Left ventricle myocardium inferior (tissue), 1 donor: Measurements from ENCODE around the gene SUGCT. TPM values are rescaled to one million over a fixed set of nuclear protein-coding genes. Genes with fewer than 3 reads are reported as not detected.
"Not testable (repeated sequence)": the region's sequence is repeated elsewhere in the genome, so short reads cannot be mapped to it uniquely, and the experiment has no call there.

Source experiments
- DNase-seq: peaks from one replicate; pipeline ENCODE4 v3.0.0-alpha.2; 2020
- H3K27ac ChIP-seq: fragments of 200-600 bp; replicated peaks from 2 replicates; pipeline ENCODE4 v1.8.0; 2021
- H3K27me3 ChIP-seq: fragments of 200-600 bp; 2 replicates; pipeline ENCODE4 v1.8.0; 2021; ENCODE audit warnings: low read depth
- H3K36me3 ChIP-seq: fragments of 200-600 bp; 2 replicates; pipeline ENCODE4 v1.8.0; 2021
- H3K4me1 ChIP-seq: fragments of 200-600 bp; 2 replicates; pipeline ENCODE4 v1.8.0; 2021
- H3K4me3 ChIP-seq: fragments of 200-600 bp; 2 replicates; pipeline ENCODE4 v1.8.0; 2021; ENCODE audit warnings: mild to moderate bottlenecking, moderate library complexity
- H3K9me3 ChIP-seq: fragments of 200-600 bp; replicated peaks from 2 replicates; pipeline ENCODE4 v1.8.0; 2021
- intact Hi-C: fragments of 100-400 bp; cut with micrococcal nuclease; formaldehyde crosslinking; loops from one replicate; pipeline ENCODE4 v1.11.0; 2022
- total RNA-seq: library from RNA; stranded (reverse); fragmentation: NEBNext Ultra II Directional; extraction: Animal tissue kit (Norgen Biotek cat#: 25700); gene quantifications from one replicate; pipeline ENCODE4 v1.2.1, GENCODE V29; 2021
- TF ChIP-seq, protein P1 (sequence below): fragments of 200-600 bp; IDR thresholded peaks from 2 replicates; pipeline ENCODE4 v1.8.0; 2021; ENCODE audit warnings: antibody characterized with exemption, mild to moderate bottlenecking, borderline replicate concordance
- donor health status: DM: no; HTN: yes; CAD: no; lungs with severe emphysema.

The SUGCT gene
- total RNA-seq, 1 donor from 2014 or later: 5.0 TPM

DNA sequence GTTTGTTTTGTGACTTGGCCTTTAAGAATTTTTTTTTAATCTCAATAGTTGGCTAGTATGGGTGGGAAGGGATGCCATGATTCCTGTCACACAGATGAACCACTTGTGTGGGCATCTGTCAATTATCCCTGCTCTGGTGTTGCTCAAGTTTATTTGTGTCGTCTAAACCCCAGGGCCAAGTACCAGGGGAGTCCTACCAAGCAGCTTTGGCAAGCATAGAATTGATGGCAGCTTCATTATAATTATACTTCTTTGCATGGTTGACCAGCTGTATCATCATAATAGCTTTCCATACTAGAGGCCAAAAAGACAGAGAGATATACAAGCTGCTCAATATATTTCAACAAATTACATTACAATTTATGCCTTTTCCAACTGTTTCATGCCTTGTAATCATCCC lies 30.4 kb downstream of the SUGCT start:
- TF ChIP-seq, protein P1, sequence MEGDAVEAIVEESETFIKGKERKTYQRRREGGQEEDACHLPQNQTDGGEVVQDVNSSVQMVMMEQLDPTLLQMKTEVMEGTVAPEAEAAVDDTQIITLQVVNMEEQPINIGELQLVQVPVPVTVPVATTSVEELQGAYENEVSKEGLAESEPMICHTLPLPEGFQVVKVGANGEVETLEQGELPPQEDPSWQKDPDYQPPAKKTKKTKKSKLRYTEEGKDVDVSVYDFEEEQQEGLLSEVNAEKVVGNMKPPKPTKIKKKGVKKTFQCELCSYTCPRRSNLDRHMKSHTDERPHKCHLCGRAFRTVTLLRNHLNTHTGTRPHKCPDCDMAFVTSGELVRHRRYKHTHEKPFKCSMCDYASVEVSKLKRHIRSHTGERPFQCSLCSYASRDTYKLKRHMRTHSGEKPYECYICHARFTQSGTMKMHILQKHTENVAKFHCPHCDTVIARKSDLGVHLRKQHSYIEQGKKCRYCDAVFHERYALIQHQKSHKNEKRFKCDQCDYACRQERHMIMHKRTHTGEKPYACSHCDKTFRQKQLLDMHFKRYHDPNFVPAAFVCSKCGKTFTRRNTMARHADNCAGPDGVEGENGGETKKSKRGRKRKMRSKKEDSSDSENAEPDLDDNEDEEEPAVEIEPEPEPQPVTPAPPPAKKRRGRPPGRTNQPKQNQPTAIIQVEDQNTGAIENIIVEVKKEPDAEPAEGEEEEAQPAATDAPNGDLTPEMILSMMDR: no peak
- no peak overlapping the region for H3K27ac ChIP-seq
- H3K4me1 ChIP-seq: no peaks in the 10 kb centered on the region
- H3K27me3 ChIP-seq: no peaks in the 10 kb centered on the region
- no peak for DNase-seq
- intact Hi-C loops: no loop called here
- no peaks in the 10 kb centered on the region for H3K9me3 ChIP-seq
- H3K36me3 ChIP-seq: no peaks in the 10 kb centered on the region
- no peak overlapping the region for H3K4me3 ChIP-seq

DNA sequence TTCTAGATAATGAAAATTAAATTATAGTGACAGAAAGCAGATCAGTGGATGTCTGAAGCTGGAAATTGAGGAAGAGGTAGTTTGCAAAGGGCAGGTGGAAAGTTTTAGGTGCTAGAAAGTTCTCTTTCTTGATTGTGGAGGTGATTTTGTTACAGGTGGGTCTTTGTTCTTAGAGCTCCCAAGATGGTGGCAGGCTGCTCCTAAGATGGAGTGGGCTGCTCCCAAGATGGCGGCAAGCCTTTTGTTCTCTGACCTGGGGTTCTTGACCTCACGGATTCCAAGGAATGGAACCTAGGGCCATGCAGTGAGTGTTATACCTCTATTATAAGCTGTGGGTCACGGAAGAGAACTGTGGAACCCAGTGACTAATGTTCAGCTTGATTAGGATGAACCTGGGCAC lies 32.5 kb downstream of the SUGCT start:
- H3K27me3 ChIP-seq: no peaks in the 10 kb centered on the region
- no peak for DNase-seq
- no peak overlapping the region for H3K27ac ChIP-seq
- H3K9me3 ChIP-seq: no peaks in the 10 kb centered on the region
- no peak overlapping the region for H3K4me3 ChIP-seq
- TF ChIP-seq, protein P1: no peak
- no peaks in the 10 kb centered on the region for H3K4me1 ChIP-seq
- no peaks in the 10 kb centered on the region for H3K36me3 ChIP-seq
- intact Hi-C loops: no loop called here

DNA sequence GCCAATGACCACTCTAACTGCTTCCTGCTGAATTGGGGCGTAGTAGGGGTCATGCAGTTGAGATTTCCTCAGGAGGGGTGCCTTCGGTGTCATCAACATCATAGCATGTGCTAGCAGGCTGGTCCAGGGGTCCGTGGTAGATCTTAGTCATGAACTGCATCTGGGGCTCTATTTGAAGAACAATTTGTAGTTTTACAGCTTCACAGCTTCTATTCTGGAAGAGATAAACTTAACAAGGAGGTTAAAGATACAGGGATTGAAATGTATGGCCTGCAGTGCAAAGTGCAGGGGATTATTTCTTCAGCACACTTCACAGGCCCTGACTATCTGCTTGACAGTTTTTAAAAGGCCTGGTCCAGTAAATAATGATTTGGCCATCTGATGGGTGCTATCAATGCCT lies 33.5 kb downstream of the SUGCT start:
- H3K4me3 ChIP-seq, DNase-seq, H3K9me3 ChIP-seq, H3K27me3 ChIP-seq, intact Hi-C loops, H3K36me3 ChIP-seq, H3K4me1 ChIP-seq, H3K27ac ChIP-seq: not testable (repeated sequence)

- DNase-seq, H3K36me3 ChIP-seq, H3K9me3 ChIP-seq, H3K4me3 ChIP-seq, H3K4me1 ChIP-seq, H3K27me3 ChIP-seq, H3K27ac ChIP-seq, intact Hi-C loops: not testable (repeated sequence)
These were observed 38.3 kb downstream of the SUGCT start for GRCh38 chr7:40173121-40173520.

DNA sequence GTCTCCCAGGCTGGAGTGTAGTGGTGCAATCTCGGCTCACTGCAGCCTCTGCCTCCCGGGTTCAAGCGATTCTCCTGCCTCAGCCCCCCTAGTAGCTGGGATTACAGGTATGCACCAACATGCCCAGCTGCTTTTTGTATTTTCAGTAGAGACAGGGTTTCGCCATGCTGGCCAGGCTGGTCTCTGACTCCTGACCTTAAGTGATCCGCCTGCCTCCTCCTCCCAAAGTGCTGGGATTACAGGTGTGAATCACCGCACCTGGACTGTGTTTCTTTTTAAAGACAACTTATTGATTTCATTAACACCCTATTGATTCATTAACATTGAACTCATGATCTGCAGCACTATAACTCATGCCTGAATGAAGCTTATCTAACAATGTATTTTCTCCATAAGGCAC lies 40.5 kb downstream of the SUGCT start:
- H3K4me1 ChIP-seq, H3K9me3 ChIP-seq, intact Hi-C loops, H3K4me3 ChIP-seq, DNase-seq, H3K27me3 ChIP-seq, H3K27ac ChIP-seq, H3K36me3 ChIP-seq: not testable (repeated sequence)

- no peaks in the 10 kb centered on the region for H3K9me3 ChIP-seq
- no peak for DNase-seq
- no peaks in the 10 kb centered on the region for H3K4me1 ChIP-seq
- intact Hi-C loops: no loop called here
- no peaks in the 10 kb centered on the region for H3K27me3 ChIP-seq
- H3K27ac ChIP-seq: no peak overlapping the region
- H3K4me3 ChIP-seq: no peak overlapping the region
- TF ChIP-seq, protein P1: no peak
- H3K36me3 ChIP-seq: no peaks in the 10 kb centered on the region
These were observed 41.1 kb downstream of the SUGCT start for GRCh38 chr7:40175725-40176510.

DNA sequence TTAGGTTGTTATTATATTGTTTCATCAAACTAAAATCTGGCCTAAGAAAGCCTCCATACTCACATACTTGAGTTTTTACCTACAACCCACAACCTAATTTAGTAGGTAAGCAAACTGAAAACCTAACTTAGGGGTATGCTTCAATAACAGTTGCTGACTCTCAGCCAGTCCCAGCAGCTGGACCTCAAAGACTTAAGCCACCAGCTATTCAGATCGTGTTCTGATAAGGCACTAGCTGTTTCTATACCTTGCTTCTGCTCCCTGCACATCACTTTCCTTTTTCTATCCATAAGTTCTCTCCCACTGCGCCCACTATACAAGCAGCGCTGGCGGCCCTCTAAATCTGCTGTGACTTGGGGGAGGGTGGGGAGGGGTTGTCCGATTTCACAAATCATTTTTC lies 42.3 kb downstream of the SUGCT start:
- intact Hi-C loops: no loop called here
- TF ChIP-seq, protein P1: no peak
- Histone ChIP-seq H3K4me3 (no peak overlapping the region), H3K36me3 (no peaks in the 10 kb centered on the region), H3K27me3 (no peaks in the 10 kb centered on the region), H3K4me1 (no peaks in the 10 kb centered on the region), H3K27ac (no peak overlapping the region), H3K9me3 (no peaks in the 10 kb centered on the region)
- no peak for DNase-seq
